BJ (cell line): ENCODE data around the gene CNTN3. TPM values are rescaled to one million over a fixed set of nuclear protein-coding genes. Genes with fewer than 3 reads are reported as not detected.
A peak's percentile ranks its signal among the peaks of the same experiment; 100 is the strongest.

Source experiments
- CTCF ChIA-PET: fragments of 350-600 bp; formaldehyde crosslinking; extraction: SDS; loops from one replicate; lab custom pipeline; 2021; ENCODE audit warnings: antibody characterized with exemption, inconsistent platforms; lab: Yijun Ruan, JAX
- POLR2A ChIA-PET: fragments of 300-600 bp; sonication (Branson Sonifier 250); formaldehyde crosslinking; extraction: SDS; loops from one replicate; lab custom pipeline; 2021; ENCODE audit warnings: antibody characterized with exemption; lab: Charles Lee
- DNase-seq: peaks from one replicate; pipeline ENCODE4 v3.0.0-alpha.2; 2011; ENCODE audit warnings: low read depth
- H3K27me3 ChIP-seq: 2 replicates; pipeline ENCODE4 v1.6.0; 2011; ENCODE audit warnings: low read length; ENCODE audit not compliant: control insufficient read depth, insufficient read depth
- H3K36me3 ChIP-seq: 2 replicates; pipeline ENCODE4 v1.5.1; 2011; ENCODE audit warnings: low read length; ENCODE audit not compliant: control insufficient read depth, insufficient read depth
- H3K4me3 ChIP-seq: 2 replicates; pipeline ENCODE4 v1.5.1; 2011; ENCODE audit warnings: low read depth, mild to moderate bottlenecking, control low read depth, low read length
- polyA minus RNA-seq: library from RNA; depleted of rRNA, polyadenylated mRNA; stranded (reverse); fragments of >200 nt; gene quantifications from 2 replicates; pipeline ENCODE4 v1.2.3, GENCODE V29; 2011; rRNA and poly(A)+ RNA removed
- polyA plus RNA-seq: library from polyadenylated mRNA; depleted of rRNA; stranded (reverse); fragments of >200 nt; gene quantifications from 2 replicates; pipeline ENCODE4 v1.2.3, GENCODE V29; 2011; rRNA removed
- TF ChIP-seq, protein P1 (sequence below): IDR thresholded peaks from 2 replicates; pipeline ENCODE4 v1.5.1; 2011; ENCODE audit warnings: low read depth, mild to moderate bottlenecking, control low read depth, inconsistent platforms, low read length, moderate library complexity; ENCODE audit not compliant: insufficient read depth

CNTN3 gene
- polyA plus RNA-seq (2.6 and 6.1 TPM in 2 replicates), polyA minus RNA-seq (3.6 and 3.7 TPM in 2 replicates)

DNA sequence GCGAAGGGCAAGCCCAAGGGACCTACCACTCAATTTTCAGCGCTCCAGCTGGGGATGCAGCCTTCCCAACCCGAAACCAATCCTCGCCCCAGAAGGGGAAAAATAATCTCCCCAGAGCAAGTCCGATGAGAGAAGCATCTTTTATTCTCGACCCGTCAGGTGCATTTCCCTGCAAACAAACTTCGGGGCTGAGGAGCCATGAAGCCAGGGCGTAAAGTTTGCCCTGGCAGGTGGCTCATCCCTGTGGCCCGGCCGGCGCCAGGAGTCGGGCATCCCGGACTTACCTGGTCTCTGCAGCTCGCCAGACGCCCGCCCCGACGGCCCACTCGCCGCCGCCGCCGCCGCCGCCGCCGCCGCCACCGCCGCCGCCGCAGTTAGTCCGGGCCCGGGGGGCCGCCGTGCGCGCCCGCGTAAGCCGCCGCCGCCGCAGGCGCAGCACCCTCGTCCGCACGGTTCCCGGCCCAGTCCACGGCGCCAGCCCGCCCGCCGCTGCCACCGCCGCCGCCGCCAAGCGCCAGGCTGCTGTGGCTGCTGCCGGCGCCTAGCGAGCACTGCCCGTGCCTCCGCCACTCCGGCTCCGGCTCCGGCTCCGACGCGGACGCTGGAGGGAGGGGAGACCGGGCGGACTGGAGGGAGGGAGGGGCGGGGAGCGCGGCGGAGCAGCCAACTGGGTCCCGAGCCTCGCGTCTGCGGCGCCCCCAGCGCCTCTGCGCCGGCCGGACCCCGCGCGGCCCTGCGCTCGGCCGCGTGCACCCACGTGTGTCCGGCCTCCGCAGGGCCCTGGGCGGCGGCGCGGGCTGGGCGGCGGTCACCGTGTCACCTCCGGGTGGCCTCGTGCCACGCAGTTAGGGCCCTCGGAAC is at the start of gene CNTN3:
Gene CNTN3 (minus strand): TSS at position 553 of the 861 bp plus-strand sequence. CDS start 93,547 bp downstream, outside the sequence.
- ChIA-PET POLR2A (no interaction called here), CTCF (interaction anchor here (1.1 to 1.3 kb wide), 3 partner anchors 17 to 238 kb away, joined by 4 read pairs; no protein-coding TSS in a partner anchor)
- Histone ChIP-seq H3K4me3 (peak within 1 kb of the TSS; percentile 65), H3K36me3 (no peaks in the 10 kb centered on the region), H3K27me3 (no peaks in the 10 kb centered on the region)
- TF ChIP-seq, protein P1, sequence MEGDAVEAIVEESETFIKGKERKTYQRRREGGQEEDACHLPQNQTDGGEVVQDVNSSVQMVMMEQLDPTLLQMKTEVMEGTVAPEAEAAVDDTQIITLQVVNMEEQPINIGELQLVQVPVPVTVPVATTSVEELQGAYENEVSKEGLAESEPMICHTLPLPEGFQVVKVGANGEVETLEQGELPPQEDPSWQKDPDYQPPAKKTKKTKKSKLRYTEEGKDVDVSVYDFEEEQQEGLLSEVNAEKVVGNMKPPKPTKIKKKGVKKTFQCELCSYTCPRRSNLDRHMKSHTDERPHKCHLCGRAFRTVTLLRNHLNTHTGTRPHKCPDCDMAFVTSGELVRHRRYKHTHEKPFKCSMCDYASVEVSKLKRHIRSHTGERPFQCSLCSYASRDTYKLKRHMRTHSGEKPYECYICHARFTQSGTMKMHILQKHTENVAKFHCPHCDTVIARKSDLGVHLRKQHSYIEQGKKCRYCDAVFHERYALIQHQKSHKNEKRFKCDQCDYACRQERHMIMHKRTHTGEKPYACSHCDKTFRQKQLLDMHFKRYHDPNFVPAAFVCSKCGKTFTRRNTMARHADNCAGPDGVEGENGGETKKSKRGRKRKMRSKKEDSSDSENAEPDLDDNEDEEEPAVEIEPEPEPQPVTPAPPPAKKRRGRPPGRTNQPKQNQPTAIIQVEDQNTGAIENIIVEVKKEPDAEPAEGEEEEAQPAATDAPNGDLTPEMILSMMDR: no peak
- no peak for DNase-seq

DNA sequence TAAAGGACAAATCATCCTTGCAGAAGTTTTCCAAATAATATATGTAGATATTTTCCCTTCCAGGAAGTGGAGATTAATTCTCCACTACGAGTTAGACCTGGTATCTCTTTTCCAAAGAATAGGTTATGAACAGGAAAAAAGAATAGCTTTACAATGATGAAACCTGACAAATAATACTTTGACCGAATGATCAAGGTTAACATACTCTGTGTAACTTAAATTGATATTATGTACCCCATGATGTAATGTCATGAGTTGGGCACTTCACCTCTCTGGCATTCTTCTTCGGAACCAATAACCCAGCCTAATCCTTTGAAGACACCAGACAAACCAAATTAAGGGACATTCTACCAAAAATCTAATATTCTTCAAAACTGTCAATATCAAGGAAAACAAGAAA is 48.7 kb upstream of the CNTN3 start:
- ChIA-PET CTCF (interaction anchor here (0.6 to 1.0 kb wide), 3 partner anchors 10 to 188 kb away, joined by 3 to 4 read pairs (median 3); no protein-coding TSS in a partner anchor), POLR2A (no interaction called here)
- Histone ChIP-seq H3K27me3 (no peaks in the 10 kb centered on the region), H3K4me3 (no peak overlapping the region), H3K36me3 (no peaks in the 10 kb centered on the region)
- TF ChIP-seq, protein P1: no peak
- no peak for DNase-seq

DNA sequence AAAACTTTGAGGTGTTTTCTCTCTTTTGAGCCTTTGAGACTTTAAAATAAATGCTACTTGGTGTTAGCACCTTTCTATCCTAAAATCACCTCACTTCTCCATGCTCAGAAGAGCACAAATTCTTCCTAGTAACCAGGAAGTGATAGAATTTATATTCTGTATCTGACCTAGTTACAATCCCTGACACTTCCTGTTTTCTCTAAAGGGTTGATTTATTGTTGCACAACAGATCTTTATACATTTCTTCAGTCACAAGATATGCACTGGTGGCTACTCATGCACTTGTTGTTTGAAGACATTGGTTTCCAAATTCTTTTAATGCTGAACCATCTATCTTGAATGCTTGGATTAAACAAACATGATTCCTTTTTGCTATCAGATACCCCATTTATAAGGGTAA is 47.2 kb upstream of the CNTN3 start:
- POLR2A ChIA-PET: no interaction called here
- TF ChIP-seq, protein P1: no peak
- no peak for DNase-seq
- no peaks in the 10 kb centered on the region for H3K36me3 ChIP-seq
- CTCF ChIA-PET: no interaction called here
- no peak overlapping the region for H3K4me3 ChIP-seq
- H3K27me3 ChIP-seq: no peaks in the 10 kb centered on the region

DNA sequence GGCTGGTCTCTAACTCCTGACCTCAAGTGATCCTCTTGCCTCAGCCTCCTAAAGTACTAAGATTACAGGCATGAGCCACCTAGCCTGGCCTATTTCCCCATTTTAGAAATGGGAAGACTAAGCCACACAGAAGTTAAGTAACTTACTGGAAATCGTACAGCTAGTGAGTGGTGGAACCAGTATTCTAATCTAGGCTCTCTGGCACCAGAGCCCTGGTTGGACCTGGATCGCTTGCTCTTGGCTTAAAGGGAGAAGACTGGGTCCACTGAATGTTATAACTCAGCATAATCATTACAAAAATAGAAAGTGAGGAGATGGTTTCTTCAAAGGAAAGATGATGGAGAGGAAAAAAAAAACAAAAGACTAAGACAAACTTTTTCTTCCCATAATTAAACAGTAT is 37.4 kb upstream of the CNTN3 start:
- TF ChIP-seq, protein P1: no peak
- no peak for DNase-seq
- no peak overlapping the region for H3K4me3 ChIP-seq
- ChIA-PET POLR2A (no interaction called here), CTCF (interaction anchor here (0.7 to 1.4 kb wide), 2 partner anchors 11 to 398 kb away, joined by 3 read pairs; no protein-coding TSS in a partner anchor)
- no peaks in the 10 kb centered on the region for H3K36me3 ChIP-seq
- no peaks in the 10 kb centered on the region for H3K27me3 ChIP-seq

DNA sequence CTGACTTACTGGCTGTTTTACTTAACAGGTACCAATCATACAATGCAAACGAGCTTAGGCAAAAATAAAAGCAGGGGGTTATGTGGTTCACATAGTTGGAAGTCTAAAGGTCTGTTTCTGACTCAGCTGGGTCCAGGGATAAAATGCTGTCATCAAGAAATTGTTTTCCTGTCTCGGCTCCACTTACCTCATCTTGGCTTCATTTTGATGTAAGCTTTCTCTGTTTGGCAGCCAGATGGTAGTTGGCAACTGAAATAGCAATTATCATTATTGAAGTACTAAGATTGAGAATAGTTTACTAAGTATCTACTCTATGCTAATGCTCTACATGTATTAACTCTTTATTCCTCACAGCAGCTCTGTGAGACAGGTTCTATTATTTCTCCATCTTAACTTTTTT is 36.8 kb upstream of the CNTN3 start:
- no peaks in the 10 kb centered on the region for H3K36me3 ChIP-seq
- ChIA-PET POLR2A (no interaction called here), CTCF (interaction anchor here (1.4 kb wide), 1 partner anchor 11 kb away, joined by 3 read pairs; no protein-coding TSS in a partner anchor)
- TF ChIP-seq, protein P1: no peak
- H3K27me3 ChIP-seq: no peaks in the 10 kb centered on the region
- H3K4me3 ChIP-seq: no peak overlapping the region
- no peak for DNase-seq
